AG09309 (cell line): ENCODE data around the gene TMEM120A.

Experiments used
- DNase-seq: peaks from one replicate; pipeline ENCODE4 v3.0.0-alpha.2; 2010; ENCODE audit warnings: low read depth
- H3K4me3 ChIP-seq: 2 replicates; pipeline ENCODE4 v1.5.1; 2011; ENCODE audit warnings: mild to moderate bottlenecking, low read depth, low read length, moderate library complexity; ENCODE audit not compliant: control insufficient read depth
- TF ChIP-seq, protein P1 (sequence below): IDR thresholded peaks from 2 replicates; pipeline ENCODE4 v1.5.1; 2011; ENCODE audit warnings: mild to moderate bottlenecking, low read depth, low read length, inconsistent platforms; ENCODE audit not compliant: insufficient read depth, control insufficient read depth; ENCODE audit errors: missing control alignments

Gene TMEM120A

DNA sequence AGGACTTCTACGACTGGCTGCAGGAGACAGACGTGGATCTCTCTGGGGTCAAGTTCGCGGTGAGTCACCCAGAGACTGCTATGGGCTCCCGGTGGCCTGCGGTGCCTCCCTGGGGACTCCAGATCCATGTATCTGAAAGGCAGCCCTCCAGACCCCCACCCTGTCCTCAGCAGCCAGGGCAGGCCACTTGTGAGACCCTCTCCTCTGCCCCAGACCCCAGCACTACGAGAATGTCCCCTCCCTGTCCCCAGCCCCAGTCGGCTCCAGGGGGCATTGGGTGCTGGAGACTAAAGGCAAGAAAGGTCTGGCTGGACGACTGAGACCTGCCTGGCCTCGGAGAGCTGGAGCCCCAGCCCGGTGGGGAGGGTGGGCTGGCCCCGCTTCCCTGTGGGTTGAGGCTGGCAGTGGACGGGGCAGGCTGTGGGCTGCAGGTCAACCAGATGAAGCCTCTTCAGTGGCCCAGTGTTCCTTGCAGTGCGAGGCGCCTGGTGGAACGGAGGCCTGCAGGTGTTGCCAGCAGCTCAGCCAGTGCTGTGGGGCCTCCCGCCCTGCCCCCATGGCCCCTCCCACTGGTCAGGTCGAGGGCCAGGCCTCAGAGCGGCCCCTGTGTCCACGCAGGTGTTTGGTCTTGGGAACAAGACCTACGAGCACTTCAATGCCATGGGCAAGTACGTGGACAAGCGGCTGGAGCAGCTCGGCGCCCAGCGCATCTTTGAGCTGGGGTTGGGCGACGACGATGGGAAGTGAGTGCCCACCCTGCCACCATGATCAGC is 13.8 kb downstream of the TMEM120A start:
- DNase-seq: no peak
- TF ChIP-seq, protein P1, sequence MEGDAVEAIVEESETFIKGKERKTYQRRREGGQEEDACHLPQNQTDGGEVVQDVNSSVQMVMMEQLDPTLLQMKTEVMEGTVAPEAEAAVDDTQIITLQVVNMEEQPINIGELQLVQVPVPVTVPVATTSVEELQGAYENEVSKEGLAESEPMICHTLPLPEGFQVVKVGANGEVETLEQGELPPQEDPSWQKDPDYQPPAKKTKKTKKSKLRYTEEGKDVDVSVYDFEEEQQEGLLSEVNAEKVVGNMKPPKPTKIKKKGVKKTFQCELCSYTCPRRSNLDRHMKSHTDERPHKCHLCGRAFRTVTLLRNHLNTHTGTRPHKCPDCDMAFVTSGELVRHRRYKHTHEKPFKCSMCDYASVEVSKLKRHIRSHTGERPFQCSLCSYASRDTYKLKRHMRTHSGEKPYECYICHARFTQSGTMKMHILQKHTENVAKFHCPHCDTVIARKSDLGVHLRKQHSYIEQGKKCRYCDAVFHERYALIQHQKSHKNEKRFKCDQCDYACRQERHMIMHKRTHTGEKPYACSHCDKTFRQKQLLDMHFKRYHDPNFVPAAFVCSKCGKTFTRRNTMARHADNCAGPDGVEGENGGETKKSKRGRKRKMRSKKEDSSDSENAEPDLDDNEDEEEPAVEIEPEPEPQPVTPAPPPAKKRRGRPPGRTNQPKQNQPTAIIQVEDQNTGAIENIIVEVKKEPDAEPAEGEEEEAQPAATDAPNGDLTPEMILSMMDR: no peak
- no peak overlapping the region for H3K4me3 ChIP-seq

DNA sequence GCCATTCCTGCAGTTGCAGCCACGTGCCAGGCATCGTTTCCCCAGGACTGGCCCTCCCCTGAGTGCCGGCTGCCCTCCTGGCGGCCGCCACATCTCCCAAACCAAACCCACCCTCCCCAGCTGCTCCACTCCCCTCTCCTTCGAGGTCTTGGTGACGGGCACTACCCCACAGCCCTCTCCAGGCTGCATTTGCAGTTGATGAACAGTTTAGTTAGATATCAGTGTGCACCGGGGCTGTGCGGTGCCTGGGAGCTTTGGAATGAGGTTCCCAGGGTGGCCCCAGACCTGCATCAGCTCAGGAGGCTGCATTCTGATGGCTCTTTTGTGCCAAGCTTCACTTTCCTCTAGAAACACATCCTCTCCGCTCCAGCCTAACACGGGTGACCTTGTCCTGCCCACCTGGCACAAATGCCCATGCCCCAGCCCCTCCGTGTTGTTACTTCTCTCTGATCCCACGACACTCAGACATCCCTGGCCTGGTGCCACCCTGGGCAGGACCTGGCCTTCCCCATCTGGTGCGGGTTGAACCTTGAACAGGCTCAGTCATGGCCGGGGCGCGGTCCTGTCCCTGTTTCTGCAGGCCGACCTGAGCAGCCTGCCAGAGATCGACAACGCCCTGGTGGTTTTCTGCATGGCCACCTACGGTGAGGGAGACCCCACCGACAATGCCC is 14.5 kb downstream of the TMEM120A start:
- TF ChIP-seq, protein P1: no peak
- no peak for DNase-seq
- no peak overlapping the region for H3K4me3 ChIP-seq

DNA sequence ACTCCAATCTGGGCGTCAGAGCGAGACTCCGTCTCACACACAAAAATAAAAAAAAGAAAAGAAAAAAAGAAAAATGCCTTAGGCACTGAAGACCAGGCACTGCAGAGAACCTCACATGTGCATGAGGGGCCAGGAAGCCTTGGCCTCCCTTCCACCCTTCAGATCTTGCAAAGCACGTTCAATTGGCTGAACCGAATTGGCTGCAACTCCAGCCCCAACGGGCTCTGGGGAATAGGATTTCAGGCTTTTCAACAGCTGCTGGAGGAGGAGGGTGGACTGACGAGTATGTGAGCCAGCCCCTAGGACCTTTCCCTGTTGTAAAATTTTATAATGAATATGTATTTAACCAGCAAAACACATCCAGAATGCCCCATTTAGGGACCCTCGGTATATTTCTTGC is 16.7 kb downstream of the TMEM120A start:
- DNase-seq: no peak
- TF ChIP-seq, protein P1: no peak
- H3K4me3 ChIP-seq: no peak overlapping the region

DNA sequence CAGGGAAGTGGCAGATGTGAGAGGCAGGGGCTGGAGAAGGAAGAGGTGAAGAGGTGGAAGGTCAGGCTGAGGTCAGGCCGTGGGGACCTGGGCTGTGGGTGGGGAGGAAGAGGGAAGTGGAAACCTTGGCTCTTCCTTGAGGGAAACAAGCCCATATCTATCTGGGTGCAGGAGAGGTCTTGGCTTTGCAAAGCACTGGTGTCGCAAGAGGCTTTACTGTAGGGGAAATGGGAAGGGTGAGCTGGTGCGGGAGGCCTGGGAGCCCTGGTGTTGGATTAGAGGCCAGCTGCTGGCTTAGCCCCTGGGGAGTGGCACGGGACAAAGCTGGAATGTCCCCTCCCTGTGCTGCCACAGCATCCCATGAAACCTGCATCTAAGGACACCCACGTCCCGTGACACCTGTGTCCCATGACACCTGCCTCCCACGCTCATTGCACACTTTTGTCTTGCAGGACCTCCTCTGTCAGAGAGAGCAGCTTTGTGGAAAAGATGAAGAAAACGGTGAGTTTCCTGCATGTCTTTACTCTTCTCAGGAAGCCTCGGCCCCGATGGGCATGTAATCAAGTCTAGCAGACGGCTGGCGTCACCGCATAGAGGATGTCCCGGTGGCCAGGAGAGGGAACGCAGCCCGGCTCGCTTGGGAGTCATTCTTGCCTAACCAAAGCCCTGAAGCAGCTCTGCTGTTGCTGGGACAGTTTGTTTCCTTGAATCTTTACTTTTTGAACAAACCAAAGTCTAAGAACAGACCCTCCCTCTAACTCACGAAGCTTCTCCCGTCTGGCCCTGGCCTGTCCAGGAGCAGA is 22.2 kb downstream of the TMEM120A start:
- DNase-seq: no peak
- H3K4me3 ChIP-seq: no peak overlapping the region
- TF ChIP-seq, protein P1: no peak

DNA sequence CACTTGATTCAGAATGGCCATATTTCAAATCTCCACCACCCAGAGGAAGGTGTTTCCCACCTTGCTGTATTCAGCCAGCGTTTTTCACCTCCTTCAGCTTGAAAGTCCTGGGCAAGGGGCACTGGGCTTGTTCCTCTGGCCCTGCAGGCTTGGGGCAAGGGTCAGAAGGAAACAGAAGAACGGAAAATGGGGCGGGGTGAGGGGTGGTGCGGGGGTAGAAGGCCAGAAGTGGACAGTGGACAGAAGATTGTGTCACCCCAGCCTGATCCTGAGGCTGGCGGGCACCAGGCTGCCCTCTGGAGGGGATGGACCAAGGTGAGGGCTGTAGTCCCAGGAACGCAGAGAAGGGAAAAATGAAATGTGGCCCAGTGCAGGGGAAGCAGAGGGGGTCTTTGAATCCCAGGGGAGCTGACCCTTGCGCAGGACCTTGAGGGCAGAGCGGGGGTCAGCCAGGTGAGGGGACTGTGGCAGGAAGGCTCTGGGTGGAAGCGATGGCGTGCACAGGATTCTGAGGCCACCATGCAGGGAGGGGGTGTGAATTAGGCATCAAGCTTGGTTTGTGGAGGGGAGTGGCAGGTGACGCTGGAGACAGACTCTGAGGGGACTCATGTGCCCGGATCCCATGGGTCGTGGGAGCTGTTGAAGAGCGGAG is 23.0 kb downstream of the TMEM120A start:
- TF ChIP-seq, protein P1: no peak
- DNase-seq: no peak
- H3K4me3 ChIP-seq: no peak overlapping the region

DNA sequence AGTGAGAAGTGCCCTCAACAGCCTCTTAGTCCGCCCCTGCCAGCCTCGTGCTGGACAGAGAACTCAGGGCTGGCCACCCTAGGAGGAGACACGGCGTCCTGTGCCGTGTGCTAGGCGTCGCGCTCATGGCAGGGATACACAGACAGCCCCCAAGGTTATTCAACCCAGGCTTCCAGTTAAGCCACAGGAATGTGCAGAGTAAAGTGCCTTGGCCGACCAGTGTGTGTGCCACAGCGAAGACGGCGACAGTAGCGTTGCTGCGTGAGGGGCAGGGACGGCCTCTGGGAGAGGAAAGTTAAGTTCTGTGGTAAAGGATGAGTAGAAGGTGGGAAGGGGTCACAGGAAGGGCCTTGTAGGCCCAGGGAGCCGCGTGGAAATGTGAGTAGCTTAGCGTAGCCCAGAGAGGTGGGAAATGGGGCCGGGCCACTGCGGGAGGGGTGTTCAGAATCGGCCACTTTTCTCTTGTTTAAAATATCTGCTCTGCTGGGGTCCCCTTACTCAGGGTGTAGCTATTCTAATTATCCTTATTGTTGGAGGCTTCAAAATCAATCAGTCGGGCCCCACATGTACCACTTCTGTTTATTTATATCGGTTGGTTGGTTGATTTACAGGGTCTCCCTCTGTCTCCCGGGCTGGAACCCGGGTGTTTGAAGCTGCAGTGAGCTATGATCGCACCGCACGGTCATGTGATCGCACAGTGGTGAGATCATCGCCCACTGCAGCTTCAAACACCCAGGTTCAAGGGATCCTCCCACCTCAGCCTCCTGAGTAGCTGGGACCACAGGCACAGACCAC is 24.5 kb downstream of the TMEM120A start:
- no peak overlapping the region for H3K4me3 ChIP-seq
- no peak for DNase-seq
- TF ChIP-seq, protein P1: no peak
